Vagina (tissue), 2 donors: ENCODE data around the gene SPOCK1.

Experiments
- POLR2A ChIP-seq, 2 donors: fragments of 450-650 bp; IDR thresholded peaks; one replicate each; pipeline ENCODE4 v1.6.1; 2017; ENCODE audit warnings: antibody characterized with exemption in 2 of 2, mild to moderate bottlenecking in 2 of 2, moderate library complexity in 2 of 2
- POLR2AphosphoS5 ChIP-seq, 2 donors: sonication (generic); formaldehyde crosslinking; IDR thresholded peaks; one replicate each; pipeline ENCODE4 v1.9.0; 2017; ENCODE audit warnings: antibody characterized with exemption in 2 of 2, mild to moderate bottlenecking in 2 of 2, low read depth in 1 of 2; ENCODE audit not compliant: insufficient read depth in 1 of 2
- TF ChIP-seq, protein P1 (sequence below), 3 experiments: fragments of 450-650 bp in 2 of 3; fragments of 200-600 bp in 1 of 3; sonication (generic) in 1 of 3; IDR thresholded peaks; one replicate each; pipeline ENCODE4 v1.5.1; 2017 to 2019; ENCODE audit warnings: antibody characterized with exemption in 3 of 3, mild to moderate bottlenecking in 2 of 3, moderate library complexity in 2 of 3

DNA sequence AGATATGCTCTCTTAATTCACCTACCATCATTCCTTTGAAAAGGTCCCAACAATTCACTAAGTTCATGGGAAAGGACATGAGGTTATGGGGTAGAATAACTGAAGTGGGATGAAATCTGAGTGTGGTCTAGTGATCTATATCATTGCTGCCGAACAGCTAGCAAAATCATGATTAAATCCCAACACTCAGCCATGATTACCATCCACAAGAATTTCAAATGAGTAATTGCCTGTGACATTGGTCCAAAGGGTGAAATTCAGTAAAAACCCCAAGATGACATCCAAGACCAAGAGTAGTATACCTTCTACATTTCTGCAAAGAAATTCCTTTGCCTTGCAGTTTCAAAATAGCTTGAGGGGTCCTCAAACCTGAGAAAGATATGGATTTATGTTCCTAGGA is 225.6 kb downstream of the SPOCK1 start:
- TF ChIP-seq, protein P1, sequence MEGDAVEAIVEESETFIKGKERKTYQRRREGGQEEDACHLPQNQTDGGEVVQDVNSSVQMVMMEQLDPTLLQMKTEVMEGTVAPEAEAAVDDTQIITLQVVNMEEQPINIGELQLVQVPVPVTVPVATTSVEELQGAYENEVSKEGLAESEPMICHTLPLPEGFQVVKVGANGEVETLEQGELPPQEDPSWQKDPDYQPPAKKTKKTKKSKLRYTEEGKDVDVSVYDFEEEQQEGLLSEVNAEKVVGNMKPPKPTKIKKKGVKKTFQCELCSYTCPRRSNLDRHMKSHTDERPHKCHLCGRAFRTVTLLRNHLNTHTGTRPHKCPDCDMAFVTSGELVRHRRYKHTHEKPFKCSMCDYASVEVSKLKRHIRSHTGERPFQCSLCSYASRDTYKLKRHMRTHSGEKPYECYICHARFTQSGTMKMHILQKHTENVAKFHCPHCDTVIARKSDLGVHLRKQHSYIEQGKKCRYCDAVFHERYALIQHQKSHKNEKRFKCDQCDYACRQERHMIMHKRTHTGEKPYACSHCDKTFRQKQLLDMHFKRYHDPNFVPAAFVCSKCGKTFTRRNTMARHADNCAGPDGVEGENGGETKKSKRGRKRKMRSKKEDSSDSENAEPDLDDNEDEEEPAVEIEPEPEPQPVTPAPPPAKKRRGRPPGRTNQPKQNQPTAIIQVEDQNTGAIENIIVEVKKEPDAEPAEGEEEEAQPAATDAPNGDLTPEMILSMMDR (IDR thresholded peaks at IDR 0.05) = no peak
- TF ChIP-seq POLR2A (IDR thresholded peaks at IDR 0.05) (no peak), POLR2AphosphoS5 (IDR thresholded peaks at IDR 0.05; ENCODE audit: insufficient read depth in 1 of 2, low read depth in 1 of 2) (no peak)
